OCI-LY3 (cell line): ENCODE results near the gene PLOD1.

Experiments
- CTCF ChIP-seq: fragments of 200-600, 300-600 bp; sonication (generic); IDR thresholded peaks from 2 replicates; pipeline ENCODE4 v1.5.1; 2014; ENCODE audit warnings: antibody characterized with exemption, low read length, low read depth
- EZH2phosphoT487 ChIP-seq: fragments of 200-600 bp; shearing (Covaris generic); IDR thresholded peaks from 2 replicates; pipeline ENCODE4 v1.6.1; 2018; ENCODE audit warnings: antibody characterized with exemption, mixed run types, low read depth

GRCh38 chr1:11903210-11903609, 31.3 kb upstream of the PLOD1 start:
- TF ChIP-seq CTCF (no peak), EZH2phosphoT487 (no peak)
